ENCODE data around the gene DNAJC2. TPM values are rescaled to one million over a fixed set of nuclear protein-coding genes. Genes with fewer than 3 reads are reported as not detected.

Gene DNAJC2
- total and polyA plus RNA-seq, 2 experiments from 2014 or later = 40.1 to 168 TPM

- TF ChIP-seq REST (IDR thresholded peaks at IDR 0.05; ENCODE audit: unreplicated experiment) (no peak), EZH2phosphoT487 (IDR thresholded peaks at IDR 0.05; ENCODE audit: unreplicated experiment) (no peak), NANOG (IDR thresholded peaks at IDR 0.05; ENCODE audit: borderline replicate concordance) (no peak), CREB1 (CRISPR knock-in tag; IDR thresholded peaks at IDR 0.05; ENCODE audit: low read depth) (no peak), CTCF (conservative IDR thresholded peaks at IDR 0.05; ENCODE audit: low read depth in 2 of 2) (no peak)
Observed at GRCh38 chr7:103380395-103381191, 36.0 kb upstream of the DNAJC2 start (continued).

GRCh38 chr7:103379270-103379975 lies 34.9 kb upstream of the DNAJC2 start:
- no peaks in the 10 kb centered on the region for H3K4me1 Mint-ChIP-seq
- H3K36me3 ChIP-seq (ENCODE audit: insufficient read depth) = no peaks in the 10 kb centered on the region

More at GRCh38 chr7:103379270-103379975, 34.9 kb upstream of the DNAJC2 start:
- no peaks in the 10 kb centered on the region for H3K9me2 ChIP-seq (ENCODE audit: insufficient read depth)
- H2AFZ ChIP-seq = no peak overlapping the region
- TF ChIP-seq CTCF (conservative IDR thresholded peaks at IDR 0.05; ENCODE audit: low read depth in 2 of 2) (no peak), CREB1 (CRISPR knock-in tag; IDR thresholded peaks at IDR 0.05; ENCODE audit: low read depth) (no peak), ZNF331 (CRISPR knock-in tag; IDR thresholded peaks at IDR 0.05; ENCODE audit: low read depth) (no peak), EZH2phosphoT487 (IDR thresholded peaks at IDR 0.05; ENCODE audit: unreplicated experiment) (no peak), ZNF114 (CRISPR knock-in tag; IDR thresholded peaks at IDR 0.05) (no peak)
- H3K79me2 ChIP-seq (replicated peaks; ENCODE audit: insufficient read depth) = no peaks in the 10 kb centered on the region
- no peaks in the 10 kb centered on the region for H3K27me3 ChIP-seq (ENCODE audit: insufficient read depth)
- no peak for ATAC-seq
- H3K9me3 Mint-ChIP-seq = no peaks in the 10 kb centered on the region
- DNase-seq (ENCODE audit: low spot score) = no peak
- no peaks in the 10 kb centered on the region for H3K4me1 ChIP-seq (ENCODE audit: insufficient read depth)
- H3K4me3 ChIP-seq = no peak overlapping the region
- H4K20me1 ChIP-seq (replicated peaks; ENCODE audit: insufficient read depth) = no peaks in the 10 kb centered on the region
- H3K4me2 ChIP-seq = no peak overlapping the region
- no peaks in the 10 kb centered on the region for H3K36me3 Mint-ChIP-seq (ENCODE audit: low read depth)
- H3K27ac ChIP-seq (ENCODE audit: low read depth) = no peak overlapping the region
- H3F3A ChIP-seq (replicated peaks; ENCODE audit: low read depth) = 0 out of 2 replicates have a peak, but pooled peaks cover 8% of the 10 kb centered on the region
- H3K27ac Mint-ChIP-seq = no peak overlapping the region
- H3K4me3 Mint-ChIP-seq = no peak overlapping the region
- no peaks in the 10 kb centered on the region for H3K27me3 Mint-ChIP-seq (ENCODE audit: insufficient read depth, low read depth, poor library complexity)
